HG03196 (cell line): ENCODE results near the gene RUNX2.
"Not testable (repeated sequence)": the region's sequence is repeated elsewhere in the genome, so short reads cannot be mapped to it uniquely, and the experiment has no call there.

Experiments
- ATAC-seq: cut with Tn5 transposase; IDR thresholded peaks from one replicate; pipeline ENCODE4 v1.9.1; 2021; ENCODE audit not compliant: unreplicated experiment

Gene RUNX2

GRCh38 chr6:45663251-45664221 lies 335.4 kb downstream of the RUNX2 start:
- no peak for ATAC-seq

DNA sequence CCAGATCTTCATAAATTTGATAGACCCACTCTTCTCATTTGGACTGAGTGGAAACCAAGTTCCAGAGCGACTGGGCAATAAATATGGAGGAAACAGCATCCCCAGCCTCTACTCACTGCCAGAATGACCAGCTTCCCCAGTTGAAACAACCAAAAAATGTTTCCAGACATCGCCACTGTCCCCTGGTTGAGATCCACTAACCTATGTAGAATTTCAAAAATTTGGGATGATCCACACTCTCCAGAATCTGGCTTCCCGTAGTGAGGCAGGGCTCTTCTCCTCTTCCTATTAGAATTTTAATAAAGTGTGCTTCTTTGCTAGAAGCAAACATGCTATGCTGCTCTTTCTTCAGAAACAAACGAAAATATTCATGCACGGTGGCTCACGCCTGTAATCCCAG lies 336.6 kb downstream of the RUNX2 start:
- no peak for ATAC-seq

GRCh38 chr6:45665859-45666258 lies 337.7 kb downstream of the RUNX2 start:
- no peak for ATAC-seq

DNA sequence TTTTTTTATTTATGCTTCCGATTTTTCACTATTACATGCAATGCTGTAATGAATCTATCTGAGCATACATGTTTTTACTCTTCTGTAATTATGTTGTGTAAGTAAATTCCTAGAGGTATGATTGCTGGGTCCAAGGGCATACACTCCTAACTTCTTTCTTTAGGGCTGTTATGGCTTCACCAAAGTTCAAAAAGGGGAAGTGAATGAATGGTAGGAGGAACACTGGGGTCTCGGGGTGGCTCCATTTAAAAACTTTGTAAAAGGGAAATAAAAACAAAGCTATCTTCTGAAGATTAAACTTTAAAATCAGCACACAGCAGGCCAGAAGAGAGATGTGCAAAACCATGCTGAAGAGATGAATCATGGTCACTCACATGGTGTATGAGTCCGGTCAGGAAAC lies 338.7 kb downstream of the RUNX2 start:
- ATAC-seq, result no peak

- ATAC-seq, result no peak
These were observed 339.2 kb downstream of the RUNX2 start for GRCh38 chr6:45667300-45667699.

- no peak for ATAC-seq
These were observed 339.6 kb downstream of the RUNX2 start for GRCh38 chr6:45667766-45668165.

DNA sequence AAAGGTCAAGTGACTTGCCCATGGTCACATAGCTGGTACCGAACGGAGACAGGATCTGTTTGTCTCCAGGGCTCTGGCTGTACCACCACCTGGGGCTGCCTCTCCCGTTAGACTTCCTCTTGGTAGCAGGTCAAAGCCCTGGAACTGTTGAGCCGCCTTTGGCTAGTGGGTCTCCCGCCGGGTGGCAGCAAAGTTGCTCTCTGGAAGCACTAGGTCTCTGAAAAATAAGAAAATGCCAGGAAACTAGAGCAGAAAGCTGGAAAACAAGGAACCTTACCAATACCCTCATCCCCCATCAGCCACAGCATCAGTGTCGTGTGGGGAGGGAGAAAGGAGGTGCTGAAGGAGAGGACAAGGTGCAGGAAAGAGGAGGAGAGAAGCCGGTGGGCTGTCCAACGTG lies 340.6 kb downstream of the RUNX2 start:
- no peak for ATAC-seq

DNA sequence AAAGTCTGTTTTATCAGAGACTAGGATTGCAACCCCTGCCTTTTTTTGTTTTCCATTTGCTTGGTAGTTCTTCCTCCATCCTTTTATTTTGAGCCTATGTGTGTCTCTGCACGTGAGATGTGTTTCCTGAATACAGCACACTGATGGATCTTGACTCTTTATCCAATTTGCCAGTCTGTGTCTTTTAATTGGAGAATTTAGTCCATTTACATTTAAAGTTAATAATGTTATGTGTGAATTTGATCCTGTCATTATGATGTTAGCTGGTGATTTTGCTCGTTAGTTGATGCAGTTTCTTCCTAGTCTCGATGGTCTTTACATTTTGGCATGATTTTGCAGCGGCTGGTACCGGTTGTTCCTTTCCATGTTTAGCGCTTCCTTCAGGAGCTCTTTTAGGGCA lies 345.0 kb downstream of the RUNX2 start:
- not testable (repeated sequence) for ATAC-seq

GRCh38 chr6:45675166-45675565 lies 347.0 kb downstream of the RUNX2 start:
- not testable (repeated sequence) for ATAC-seq

GRCh38 chr6:45675634-45676033 lies 347.5 kb downstream of the RUNX2 start:
- ATAC-seq, result no peak

DNA sequence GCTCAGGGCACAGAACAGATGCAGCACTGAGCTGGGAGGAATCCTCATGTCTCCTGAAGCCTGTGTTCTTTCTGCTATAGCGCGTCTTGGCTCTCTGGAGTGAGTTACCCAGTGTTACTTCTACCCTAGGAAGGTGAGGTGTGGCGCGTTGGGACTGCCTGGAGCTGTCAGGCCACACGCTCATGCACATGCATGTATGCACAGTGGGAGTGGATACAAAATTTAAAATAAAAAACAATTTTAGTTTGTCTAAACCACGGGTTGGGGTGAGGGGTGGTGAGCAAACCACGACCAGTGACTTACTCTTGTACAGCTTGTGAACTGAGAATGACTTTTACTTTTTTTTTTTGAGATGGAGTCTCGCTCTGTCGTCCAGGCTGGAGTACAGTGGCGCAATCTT lies 348.2 kb downstream of the RUNX2 start:
- no peak for ATAC-seq

- peak; percentile 53 for ATAC-seq
These were observed 349.5 kb downstream of the RUNX2 start for GRCh38 chr6:45677381-45678284.

GRCh38 chr6:45678285-45678607 lies 350.1 kb downstream of the RUNX2 start:
- ATAC-seq, result no peak

DNA sequence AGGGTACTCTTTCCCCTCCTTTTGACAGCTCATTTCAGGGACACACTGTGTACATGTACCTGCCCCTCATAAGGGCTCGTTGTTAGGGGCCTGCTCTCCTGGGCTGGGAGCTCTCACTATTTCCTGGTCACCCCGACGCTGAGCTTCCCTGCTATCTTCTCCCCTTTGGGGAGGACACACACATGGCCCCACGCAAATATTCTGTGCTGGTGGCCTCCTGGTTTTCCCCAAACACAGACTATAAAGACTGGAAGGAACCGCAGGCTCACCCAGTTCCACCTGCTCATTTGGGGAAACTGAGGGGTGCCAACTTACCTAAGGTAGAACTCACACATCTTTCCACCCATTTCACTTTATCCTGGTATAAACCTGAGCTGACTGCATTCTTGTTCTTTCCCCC lies 351.0 kb downstream of the RUNX2 start:
- ATAC-seq, result no peak

GRCh38 chr6:45679631-45680030 lies 351.5 kb downstream of the RUNX2 start:
- ATAC-seq, result no peak

GRCh38 chr6:45681860-45682511 lies 353.9 kb downstream of the RUNX2 start:
- ATAC-seq, result peak; percentile 96

- ATAC-seq, result no peak
These were observed 356.3 kb downstream of the RUNX2 start for GRCh38 chr6:45684476-45684875.

DNA sequence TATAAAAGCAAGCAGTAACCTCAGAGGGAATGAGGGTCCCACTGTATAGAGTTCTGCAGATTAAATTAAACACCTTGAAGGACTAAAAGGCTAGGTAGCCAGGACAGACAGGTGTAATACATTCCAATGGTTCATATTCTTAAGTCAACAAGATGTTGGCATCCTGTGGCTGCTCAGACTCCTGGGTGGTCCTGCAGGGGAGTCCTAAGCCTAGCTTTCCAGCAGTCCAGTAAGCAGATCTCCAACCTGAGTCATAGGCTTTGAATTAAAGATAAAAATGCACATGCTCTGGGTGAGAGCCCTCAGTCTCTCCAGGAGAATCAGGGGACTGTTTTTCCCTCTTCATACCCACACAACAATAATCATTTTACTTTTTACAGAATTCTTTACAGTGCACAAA lies 356.9 kb downstream of the RUNX2 start:
- no peak for ATAC-seq

GRCh38 chr6:45686841-45687569 lies 358.9 kb downstream of the RUNX2 start:
- ATAC-seq, result no peak

- ATAC-seq, result peak; percentile 84
These were observed 359.4 kb downstream of the RUNX2 start for GRCh38 chr6:45687570-45687969.

DNA sequence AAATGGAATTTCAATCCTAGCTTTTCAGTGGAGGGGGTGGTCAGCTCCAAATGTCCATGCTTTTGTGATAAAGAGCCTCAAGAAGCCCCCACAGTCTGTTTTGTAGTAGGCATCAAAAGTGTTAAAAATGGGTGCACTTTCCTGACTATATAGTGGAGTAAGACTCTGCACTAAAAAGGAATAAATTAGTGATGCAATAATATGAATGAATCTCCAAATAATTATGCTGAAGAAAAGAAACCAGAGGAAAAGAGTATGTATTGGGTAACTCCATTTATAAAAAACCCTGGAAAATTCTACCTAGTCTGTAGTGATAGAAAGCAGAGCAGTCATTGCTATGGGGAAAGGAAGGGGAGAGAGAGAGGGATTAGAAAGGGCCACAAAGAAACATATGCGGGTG lies 360.1 kb downstream of the RUNX2 start:
- no peak for ATAC-seq
